Activated CD8-positive, alpha-beta T cell treated with anti-CD3 and anti-CD28 coated beads, Interleukin-2, amount 10 ng/mL, durations not matched to agents 7 days and 5 days (primary cell): Measurements from ENCODE around the gene CTNNB1. TPM values are rescaled to one million over a fixed set of nuclear protein-coding genes. Genes with fewer than 3 reads are reported as not detected.

Source experiments
- ATAC-seq: fragments of 150-1000 bp; cut with Tn5 transposase; one replicate; pipeline ENCODE4 v1.10.0; 2021; ENCODE audit warnings: moderate library complexity
- CTCF ChIA-PET: fragments of 350-600 bp; sonication (Branson Sonifier 250); formaldehyde crosslinking; loops from one replicate; lab custom pipeline; 2021; ENCODE audit warnings: antibody characterized with exemption; lab: Charles Lee
- POLR2A ChIA-PET: fragments of 350-600 bp; sonication (Branson Sonifier 250); formaldehyde crosslinking; loops from one replicate; lab custom pipeline; 2021; ENCODE audit warnings: antibody characterized with exemption; lab: Charles Lee
- DNase-seq: peaks from one replicate; pipeline ENCODE4 v3.0.0-alpha.2; 2020
- H3K27ac Mint-ChIP-seq: one replicate; pipeline ENCODE4 v1.8.0; 2021; ENCODE audit warnings: mild to moderate bottlenecking, mixed read lengths
- H3K27me3 Mint-ChIP-seq: one replicate; pipeline ENCODE4 v1.8.0; 2021; ENCODE audit warnings: low read depth, mixed read lengths
- H3K36me3 Mint-ChIP-seq: one replicate; pipeline ENCODE4 v1.8.0; 2021; ENCODE audit warnings: low read depth, mixed read lengths
- H3K4me1 Mint-ChIP-seq: one replicate; pipeline ENCODE4 v1.8.0; 2021; ENCODE audit warnings: low read depth, mixed read lengths
- H3K4me3 Mint-ChIP-seq: one replicate; pipeline ENCODE4 v1.8.0; 2021; ENCODE audit warnings: mild to moderate bottlenecking, mixed read lengths
- H3K9me3 Mint-ChIP-seq: one replicate; pipeline ENCODE4 v1.8.0; 2022; ENCODE audit warnings: mixed read lengths; ENCODE audit not compliant: insufficient read depth
- total RNA-seq, 2 experiments: library from RNA; stranded (reverse); gene quantifications; one replicate each; pipeline ENCODE4 v1.2.3, GENCODE V29; 2021

The CTNNB1 gene
- total RNA-seq, 2 experiments from 2014 or later: 112 TPM

DNA sequence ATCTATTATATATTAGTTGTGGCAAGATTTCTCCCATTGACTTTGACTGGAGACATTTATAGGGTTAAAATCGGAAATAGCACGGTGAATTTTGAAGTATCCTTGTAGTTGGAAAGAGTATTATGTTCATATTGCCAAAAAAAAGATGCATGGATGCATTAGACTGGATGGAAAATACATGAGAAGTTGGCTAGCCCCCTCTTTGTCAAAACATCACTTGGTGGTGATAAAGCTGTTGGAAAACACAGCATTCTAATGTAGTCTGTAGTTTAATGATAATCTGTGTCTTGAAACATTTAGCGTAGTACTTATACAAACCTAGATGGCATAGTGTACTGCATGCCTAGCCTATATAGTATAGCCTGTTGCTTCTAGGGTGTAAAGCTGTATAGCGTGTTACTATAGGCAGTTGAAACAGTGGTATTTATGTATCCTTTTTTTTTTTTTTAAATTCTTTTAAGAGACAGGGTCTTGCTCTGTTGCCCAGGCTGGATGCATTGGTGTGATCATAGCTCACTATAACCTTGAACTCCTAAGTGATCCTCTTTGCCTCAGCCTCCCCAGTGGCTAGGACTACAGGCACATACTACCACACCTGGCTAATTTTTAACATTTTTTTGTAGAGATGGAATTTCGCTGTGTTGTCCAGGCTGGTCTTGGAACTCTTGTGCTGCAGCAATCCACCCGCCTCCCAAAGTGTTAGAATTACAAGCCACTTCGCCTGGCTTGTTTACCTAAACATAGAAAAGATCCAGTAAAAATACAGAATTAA is 21.8 kb downstream of the CTNNB1 start:
- ATAC-seq (no peak), DNase-seq (no peak)
- no peak overlapping the region for H3K27ac Mint-ChIP-seq
- POLR2A ChIA-PET: no interaction called here
- peaks cover 30% of the 10 kb centered on the region for H3K4me1 Mint-ChIP-seq
- H3K4me3 Mint-ChIP-seq: no peak overlapping the region
- CTCF ChIA-PET: no interaction called here
- no peaks in the 10 kb centered on the region for H3K27me3 Mint-ChIP-seq
- H3K9me3 Mint-ChIP-seq: no peaks in the 10 kb centered on the region
- peaks cover 27% of the 10 kb centered on the region for H3K36me3 Mint-ChIP-seq

DNA sequence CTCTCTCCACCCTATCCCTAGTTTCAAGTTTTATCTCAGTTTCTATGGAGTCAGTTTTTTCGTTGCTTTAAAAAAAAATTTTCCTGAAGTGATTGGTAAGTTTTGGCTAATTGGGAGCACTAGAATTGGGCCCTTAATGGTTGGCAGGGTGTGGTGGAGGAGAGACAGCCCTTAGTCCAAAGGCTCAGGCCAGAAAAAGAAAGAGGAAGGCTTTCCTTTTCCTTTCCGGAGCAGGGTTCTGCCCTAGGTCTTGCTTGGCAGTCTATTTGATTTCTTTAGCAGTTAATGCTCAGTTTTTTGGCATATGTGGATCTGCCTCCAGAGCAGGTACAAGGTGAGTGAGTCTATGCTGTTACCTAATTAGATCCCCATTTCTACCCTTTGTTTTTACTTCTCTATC is 22.7 kb downstream of the CTNNB1 start:
- Mint-ChIP-seq H3K4me3 (no peak overlapping the region), H3K27ac (no peak overlapping the region), H3K27me3 (no peaks in the 10 kb centered on the region), H3K9me3 (no peaks in the 10 kb centered on the region), H3K36me3 (peaks cover 35% of the 10 kb centered on the region), H3K4me1 (peaks cover 26% of the 10 kb centered on the region)
- POLR2A ChIA-PET: no interaction called here
- CTCF ChIA-PET: interaction anchor here (0.9 kb wide), 2 partner anchors 14 to 18 kb away, joined by 3 to 4 read pairs; no protein-coding TSS in a partner anchor
- ATAC-seq (no peak), DNase-seq (no peak)

DNA sequence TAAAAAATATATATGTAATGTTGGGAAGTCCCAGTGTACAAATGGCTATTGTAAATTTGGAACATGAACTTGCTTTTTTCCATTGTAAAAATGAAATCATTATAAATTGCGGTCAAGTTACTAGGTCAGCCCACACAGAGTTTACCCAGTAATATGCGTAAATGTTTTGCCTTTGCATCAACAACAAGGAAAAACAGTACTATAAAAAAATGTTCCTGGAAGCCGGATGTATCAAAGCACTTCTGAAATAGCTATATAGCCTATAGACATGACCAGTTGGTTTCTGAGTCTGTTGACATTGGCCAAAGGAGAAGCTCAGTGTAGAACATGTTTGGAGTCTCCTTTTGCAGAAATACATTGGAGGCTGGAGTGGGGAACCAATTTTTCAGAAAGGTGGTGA is 23.2 kb downstream of the CTNNB1 start:
- CTCF ChIA-PET: interaction anchor here (0.9 kb wide), 2 partner anchors 15 to 19 kb away, joined by 3 to 4 read pairs; no protein-coding TSS in a partner anchor

DNA sequence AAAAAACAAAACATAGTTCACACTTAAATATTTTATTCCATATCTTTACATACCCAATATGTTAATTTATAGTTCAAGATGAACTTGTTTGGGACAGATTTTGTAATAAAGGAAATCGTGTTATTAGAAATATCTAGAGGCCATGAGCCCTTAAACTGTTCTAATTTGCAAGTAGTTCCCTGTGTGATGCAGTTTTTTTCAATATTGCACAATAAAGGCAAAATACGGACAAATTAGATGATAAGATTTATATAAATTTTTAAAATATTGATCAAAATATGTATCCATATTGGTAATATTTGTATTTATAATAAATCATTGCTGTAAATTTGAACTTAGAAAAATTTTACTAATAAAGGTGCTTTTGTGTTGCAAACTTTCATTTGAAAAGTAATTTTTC is 23.8 kb downstream of the CTNNB1 start:
- H3K4me1 Mint-ChIP-seq: peaks cover 23% of the 10 kb centered on the region
- POLR2A ChIA-PET: interaction anchor here (0.6 kb wide), 1 partner anchor 492 kb away, joined by 3 read pairs; no protein-coding TSS in a partner anchor
- no peak overlapping the region for H3K27ac Mint-ChIP-seq
- ATAC-seq (no peak), DNase-seq (no peak)
- no peaks in the 10 kb centered on the region for H3K27me3 Mint-ChIP-seq
- H3K9me3 Mint-ChIP-seq: no peaks in the 10 kb centered on the region
- CTCF ChIA-PET: interaction anchor here (0.9 kb wide), 2 partner anchors 15 to 19 kb away, joined by 3 to 4 read pairs; no protein-coding TSS in a partner anchor
- peaks cover 44% of the 10 kb centered on the region for H3K36me3 Mint-ChIP-seq
- H3K4me3 Mint-ChIP-seq: no peak overlapping the region

More for the DNA sequence above, 23.2 kb downstream of the CTNNB1 start:
- no peak overlapping the region for H3K27ac Mint-ChIP-seq
- no peaks in the 10 kb centered on the region for H3K27me3 Mint-ChIP-seq
- H3K9me3 Mint-ChIP-seq: no peaks in the 10 kb centered on the region
- no peak for ATAC-seq
- peaks cover 26% of the 10 kb centered on the region for H3K4me1 Mint-ChIP-seq
- H3K4me3 Mint-ChIP-seq: no peak overlapping the region
- peaks cover 38% of the 10 kb centered on the region for H3K36me3 Mint-ChIP-seq
- POLR2A ChIA-PET: interaction anchor here (0.6 kb wide), 1 partner anchor 493 kb away, joined by 3 read pairs; no protein-coding TSS in a partner anchor
- no peak for DNase-seq

DNA sequence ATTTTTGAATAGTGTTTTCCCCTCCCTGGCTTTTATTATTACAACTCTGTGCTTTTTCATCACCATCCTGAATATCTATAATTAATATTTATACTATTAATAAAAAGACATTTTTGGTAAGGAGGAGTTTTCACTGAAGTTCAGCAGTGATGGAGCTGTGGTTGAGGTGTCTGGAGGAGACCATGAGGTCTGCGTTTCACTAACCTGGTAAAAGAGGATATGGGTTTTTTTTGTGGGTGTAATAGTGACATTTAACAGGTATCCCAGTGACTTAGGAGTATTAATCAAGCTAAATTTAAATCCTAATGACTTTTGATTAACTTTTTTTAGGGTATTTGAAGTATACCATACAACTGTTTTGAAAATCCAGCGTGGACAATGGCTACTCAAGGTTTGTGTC is 24.4 kb downstream of the CTNNB1 start:
- H3K36me3 Mint-ChIP-seq: peaks cover 50% of the 10 kb centered on the region

DNA sequence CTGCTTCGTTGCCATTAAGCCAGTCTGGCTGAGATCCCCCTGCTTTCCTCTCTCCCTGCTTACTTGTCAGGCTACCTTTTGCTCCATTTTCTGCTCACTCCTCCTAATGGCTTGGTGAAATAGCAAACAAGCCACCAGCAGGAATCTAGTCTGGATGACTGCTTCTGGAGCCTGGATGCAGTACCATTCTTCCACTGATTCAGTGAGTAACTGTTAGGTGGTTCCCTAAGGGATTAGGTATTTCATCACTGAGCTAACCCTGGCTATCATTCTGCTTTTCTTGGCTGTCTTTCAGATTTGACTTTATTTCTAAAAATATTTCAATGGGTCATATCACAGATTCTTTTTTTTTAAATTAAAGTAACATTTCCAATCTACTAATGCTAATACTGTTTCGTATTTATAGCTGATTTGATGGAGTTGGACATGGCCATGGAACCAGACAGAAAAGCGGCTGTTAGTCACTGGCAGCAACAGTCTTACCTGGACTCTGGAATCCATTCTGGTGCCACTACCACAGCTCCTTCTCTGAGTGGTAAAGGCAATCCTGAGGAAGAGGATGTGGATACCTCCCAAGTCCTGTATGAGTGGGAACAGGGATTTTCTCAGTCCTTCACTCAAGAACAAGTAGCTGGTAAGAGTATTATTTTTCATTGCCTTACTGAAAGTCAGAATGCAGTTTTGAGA is 25.0 kb downstream of the CTNNB1 start:
- Mint-ChIP-seq H3K27ac (no peak overlapping the region), H3K27me3 (no peaks in the 10 kb centered on the region), H3K4me1 (peaks cover 23% of the 10 kb centered on the region), H3K4me3 (no peak overlapping the region), H3K9me3 (no peaks in the 10 kb centered on the region), H3K36me3 (peaks cover 51% of the 10 kb centered on the region)
- ChIA-PET CTCF (no interaction called here), POLR2A (interaction anchor here (2.0 kb wide), 1 partner anchor 25 kb away, joined by 11 read pairs; the partner anchor contains the start of gene CTNNB1)
- ATAC-seq (no peak), DNase-seq (no peak)

More for the DNA sequence above, 24.4 kb downstream of the CTNNB1 start:
- H3K4me1 Mint-ChIP-seq: peaks cover 23% of the 10 kb centered on the region
- no peak for DNase-seq
- POLR2A ChIA-PET: interaction anchor here (2.0 kb wide), 1 partner anchor 24 kb away, joined by 11 read pairs; the partner anchor contains the start of gene CTNNB1
- H3K27ac Mint-ChIP-seq: no peak overlapping the region
- no peaks in the 10 kb centered on the region for H3K27me3 Mint-ChIP-seq
- CTCF ChIA-PET: no interaction called here
- no peak for ATAC-seq
- no peaks in the 10 kb centered on the region for H3K9me3 Mint-ChIP-seq
- H3K4me3 Mint-ChIP-seq: no peak overlapping the region

DNA sequence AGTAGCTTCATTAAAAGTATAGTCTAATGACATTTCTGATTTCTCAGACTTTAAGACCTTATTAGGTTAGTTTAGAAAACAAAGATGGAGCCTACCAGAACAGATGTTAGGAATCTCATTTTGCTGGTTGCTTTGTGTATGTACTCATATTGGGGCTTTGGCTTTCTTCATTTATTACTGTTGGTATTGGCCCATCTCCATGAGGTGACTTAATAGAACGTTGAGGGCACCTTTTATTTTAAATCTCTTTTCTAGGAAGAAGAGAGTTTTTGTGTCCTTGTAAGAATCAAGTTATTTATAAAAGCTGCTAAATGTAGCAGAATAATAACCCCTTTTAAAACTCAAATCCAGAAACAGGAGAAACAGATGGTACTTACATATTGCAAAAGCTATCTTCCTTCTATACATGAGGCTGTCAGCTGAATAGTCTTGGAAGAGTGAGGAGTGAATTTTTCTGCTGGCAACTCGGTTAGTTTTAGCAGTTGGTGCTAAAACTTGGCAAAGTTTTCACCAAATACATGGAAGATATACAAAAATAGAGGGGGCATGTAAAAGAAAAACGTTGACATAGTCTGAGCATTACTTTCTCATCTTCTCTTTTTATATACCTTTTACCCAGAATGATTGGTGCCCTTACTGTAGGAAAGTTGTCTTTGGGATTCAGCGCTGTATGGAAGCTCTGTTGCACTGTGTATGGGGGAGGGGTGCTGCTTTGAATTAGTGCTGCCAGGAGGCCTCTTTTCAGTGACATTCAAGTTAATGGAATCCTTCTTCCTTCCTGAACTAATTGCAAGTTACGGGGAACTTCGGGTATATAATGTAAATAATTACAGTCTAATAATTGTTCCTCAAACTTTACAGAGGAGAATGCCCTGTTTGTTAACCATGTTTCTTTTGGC is 35.8 kb downstream of the CTNNB1 start:
- DNase-seq: no peak
- Mint-ChIP-seq H3K9me3 (no peaks in the 10 kb centered on the region), H3K27ac (no peak overlapping the region), H3K4me1 (no peaks in the 10 kb centered on the region), H3K4me3 (no peak overlapping the region), H3K27me3 (no peaks in the 10 kb centered on the region), H3K36me3 (peaks cover 85% of the 10 kb centered on the region)
- POLR2A ChIA-PET: no interaction called here
- CTCF ChIA-PET: interaction anchor here (1.0 kb wide), 1 partner anchor 9 kb away, joined by 3 read pairs; no protein-coding TSS in a partner anchor
- ATAC-seq: no peak

DNA sequence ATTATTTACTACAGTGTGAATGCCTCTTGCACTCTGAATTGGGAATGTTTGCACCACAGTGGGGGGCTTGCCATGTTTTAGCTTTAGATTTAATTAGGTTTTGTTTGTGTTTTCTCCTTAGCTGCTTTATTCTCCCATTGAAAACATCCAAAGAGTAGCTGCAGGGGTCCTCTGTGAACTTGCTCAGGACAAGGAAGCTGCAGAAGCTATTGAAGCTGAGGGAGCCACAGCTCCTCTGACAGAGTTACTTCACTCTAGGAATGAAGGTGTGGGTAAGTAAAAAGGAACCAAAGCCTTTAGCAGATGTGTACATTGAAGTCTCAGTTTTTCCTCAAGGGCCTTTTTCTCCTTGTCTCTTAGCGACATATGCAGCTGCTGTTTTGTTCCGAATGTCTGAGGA is 36.9 kb downstream of the CTNNB1 start:
- Mint-ChIP-seq H3K36me3 (peaks cover 77% of the 10 kb centered on the region), H3K4me3 (no peak overlapping the region), H3K27ac (no peak overlapping the region), H3K27me3 (no peaks in the 10 kb centered on the region), H3K9me3 (no peaks in the 10 kb centered on the region), H3K4me1 (no peaks in the 10 kb centered on the region)
- ChIA-PET CTCF (interaction anchor here (1.0 kb wide), 1 partner anchor 11 kb away, joined by 3 read pairs; no protein-coding TSS in a partner anchor), POLR2A (no interaction called here)
- ATAC-seq (no peak), DNase-seq (no peak)

DNA sequence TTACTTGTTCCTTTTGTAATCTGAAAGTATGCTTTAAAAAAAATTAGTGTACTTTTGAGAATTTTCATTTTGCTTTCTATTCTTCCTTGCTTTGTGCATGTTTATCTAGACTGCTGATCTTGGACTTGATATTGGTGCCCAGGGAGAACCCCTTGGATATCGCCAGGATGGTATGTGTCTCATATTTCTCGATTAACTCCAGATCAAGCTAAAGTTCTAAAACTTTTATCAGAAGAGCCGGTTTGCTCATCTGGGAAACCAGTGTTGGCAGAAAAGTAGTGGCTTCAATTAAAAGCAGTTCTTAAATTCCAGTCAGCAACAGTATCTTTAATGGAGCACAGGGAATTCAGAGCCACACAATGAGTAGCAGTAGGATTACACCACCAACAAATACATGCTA is 38.6 kb downstream of the CTNNB1 start:
- H3K36me3 Mint-ChIP-seq: peaks cover 76% of the 10 kb centered on the region
- DNase-seq (no peak), ATAC-seq (no peak)
- no peak overlapping the region for H3K4me3 Mint-ChIP-seq
- ChIA-PET POLR2A (no interaction called here), CTCF (no interaction called here)
- no peak overlapping the region for H3K27ac Mint-ChIP-seq
- no peaks in the 10 kb centered on the region for H3K4me1 Mint-ChIP-seq
- no peaks in the 10 kb centered on the region for H3K9me3 Mint-ChIP-seq
- no peaks in the 10 kb centered on the region for H3K27me3 Mint-ChIP-seq

DNA sequence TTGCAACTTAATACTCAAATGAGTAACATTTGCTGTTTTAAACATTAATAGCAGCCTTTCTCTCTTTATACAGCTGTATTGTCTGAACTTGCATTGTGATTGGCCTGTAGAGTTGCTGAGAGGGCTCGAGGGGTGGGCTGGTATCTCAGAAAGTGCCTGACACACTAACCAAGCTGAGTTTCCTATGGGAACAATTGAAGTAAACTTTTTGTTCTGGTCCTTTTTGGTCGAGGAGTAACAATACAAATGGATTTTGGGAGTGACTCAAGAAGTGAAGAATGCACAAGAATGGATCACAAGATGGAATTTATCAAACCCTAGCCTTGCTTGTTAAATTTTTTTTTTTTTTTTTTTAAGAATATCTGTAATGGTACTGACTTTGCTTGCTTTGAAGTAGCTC is 40.3 kb downstream of the CTNNB1 start:
- ATAC-seq: no peak
- no peak for DNase-seq
- Mint-ChIP-seq H3K4me1 (no peaks in the 10 kb centered on the region), H3K4me3 (no peak overlapping the region), H3K36me3 (peaks cover 61% of the 10 kb centered on the region), H3K9me3 (no peaks in the 10 kb centered on the region), H3K27me3 (no peaks in the 10 kb centered on the region), H3K27ac (no peak overlapping the region)
- ChIA-PET POLR2A (interaction anchor here (0.6 kb wide), 1 partner anchor 1881 kb away, joined by 3 read pairs; no protein-coding TSS in a partner anchor), CTCF (no interaction called here)

DNA sequence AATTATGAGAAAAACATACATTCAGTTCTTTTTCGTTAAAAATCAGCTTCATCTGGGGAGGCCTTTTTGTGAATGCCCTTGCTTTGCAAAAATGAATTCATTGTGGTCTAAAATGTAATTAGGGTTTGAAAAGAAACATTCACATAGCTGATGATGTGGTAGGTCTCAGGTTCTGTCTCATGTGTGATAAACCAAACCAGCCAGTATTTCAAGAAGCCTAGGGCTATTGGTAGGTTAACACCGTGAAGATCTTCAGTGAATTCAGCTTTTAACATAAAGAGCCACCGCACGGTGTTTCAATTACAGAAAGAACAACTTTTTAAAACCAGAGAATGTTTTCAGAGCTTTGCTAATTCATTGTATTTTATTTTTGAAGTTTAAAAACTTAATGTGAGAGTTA is 41.9 kb downstream of the CTNNB1 start:
- POLR2A ChIA-PET: interaction anchor here (0.7 to 0.8 kb wide), 2 partner anchors 42 to 648 kb away, joined by 3 read pairs; partner anchors contain the start of gene CTNNB1

More for the DNA sequence above, 41.9 kb downstream of the CTNNB1 start:
- CTCF ChIA-PET: no interaction called here
- Mint-ChIP-seq H3K27ac (no peak overlapping the region), H3K36me3 (peaks cover 48% of the 10 kb centered on the region), H3K4me3 (no peak overlapping the region), H3K4me1 (no peaks in the 10 kb centered on the region), H3K27me3 (no peaks in the 10 kb centered on the region), H3K9me3 (no peaks in the 10 kb centered on the region)
- ATAC-seq (no peak), DNase-seq (no peak)
